Measurements from ENCODE around the gene TNFAIP3.
"Not testable (repeated sequence)": the region's sequence is repeated elsewhere in the genome, so short reads cannot be mapped to it uniquely, and the experiment has no call there.

Gene TNFAIP3

DNA sequence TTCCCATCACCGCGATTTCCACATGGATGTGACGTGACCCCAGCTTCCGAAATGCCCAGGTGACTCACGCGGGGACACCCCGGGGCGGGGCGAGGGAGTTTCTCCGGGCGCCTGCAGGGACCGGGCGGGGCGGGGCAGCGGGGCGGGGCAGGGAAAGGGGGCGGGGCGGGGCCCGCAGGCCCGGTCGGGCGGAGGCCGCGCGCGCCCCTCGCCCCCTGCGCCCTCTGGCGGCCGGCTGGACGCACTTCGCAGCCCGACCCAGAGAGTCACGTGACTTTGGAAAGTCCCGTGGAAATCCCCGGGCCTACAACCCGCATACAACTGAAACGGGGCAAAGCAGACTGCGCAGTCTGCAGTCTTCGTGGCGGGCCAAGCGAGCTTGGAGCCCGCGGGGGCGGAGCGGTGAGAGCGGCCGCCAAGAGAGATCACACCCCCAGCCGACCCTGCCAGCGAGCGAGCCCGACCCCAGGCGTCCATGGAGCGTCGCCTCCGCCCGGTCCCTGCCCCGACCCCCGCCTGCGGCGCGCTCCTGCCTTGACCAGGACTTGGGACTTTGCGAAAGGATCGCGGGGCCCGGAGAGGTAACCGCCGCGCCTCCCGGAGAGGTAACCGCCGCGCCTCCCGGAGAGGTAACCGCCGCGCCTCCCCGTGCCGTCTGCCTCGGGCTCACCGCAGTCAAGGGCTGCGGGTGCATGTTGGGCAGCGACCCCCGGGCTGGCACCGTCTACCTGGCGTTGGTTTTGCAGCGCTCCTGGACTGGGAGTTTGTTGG, at the start of gene TNFAIP3:
Gene TNFAIP3, plus strand, starts transcription at position 346 of the 771 bp plus-strand sequence. CDS start 3,969 bp downstream, outside the sequence.
- DNase-seq (ENCODE audit: low read depth in 3 of 3): peak; percentile 88 to 93 (median 91)

GRCh38 chr6:137818440-137818839, 48.6 kb upstream of the TNFAIP3 start:
- no peak for DNase-seq (ENCODE audit: low read depth in 3 of 3)

GRCh38 chr6:137819740-137820139, 47.3 kb upstream of the TNFAIP3 start:
- no peak for DNase-seq (ENCODE audit: low read depth in 3 of 3)

GRCh38 chr6:137820425-137820824, 46.6 kb upstream of the TNFAIP3 start:
- DNase-seq (ENCODE audit: low read depth in 3 of 3): no peak

DNA sequence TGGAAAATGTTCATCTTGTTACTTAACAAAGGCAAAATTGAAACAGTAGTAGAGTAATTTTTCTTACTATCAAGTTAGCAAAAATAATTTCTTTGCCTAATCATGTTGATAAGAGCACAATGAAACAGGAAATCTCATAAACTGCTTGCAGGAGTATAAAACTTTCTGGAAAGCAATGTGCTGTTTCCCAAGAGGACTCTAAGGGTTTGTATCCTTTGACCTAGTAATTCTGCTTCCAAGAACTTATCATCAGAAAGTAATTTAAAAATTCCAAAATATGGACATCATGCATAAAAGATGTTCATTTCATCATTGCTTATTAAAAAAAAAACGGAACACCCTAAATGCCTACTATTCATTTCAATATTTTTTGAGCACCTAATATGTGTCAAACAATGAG, 46.1 kb upstream of the TNFAIP3 start:
- DNase-seq (ENCODE audit: low read depth in 3 of 3): no peak

DNA sequence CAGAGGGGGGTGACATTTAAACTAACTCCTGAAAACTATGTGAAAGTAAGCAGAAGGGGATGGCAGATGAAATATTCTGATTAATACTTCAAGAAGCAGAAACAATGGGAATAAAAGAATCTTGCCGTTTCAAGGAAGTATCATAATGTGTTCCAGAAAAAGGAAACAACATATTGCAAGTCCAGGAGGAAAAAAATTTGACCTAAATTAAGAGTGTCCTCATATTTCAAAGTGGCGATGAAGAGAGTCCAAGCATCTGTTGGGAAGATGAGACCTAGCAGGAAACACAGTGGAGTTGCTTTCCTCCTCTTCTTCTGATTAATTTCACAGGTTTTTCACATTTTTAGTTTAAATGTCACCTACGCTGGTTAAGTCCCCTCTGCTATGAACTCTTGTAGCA, 45.6 kb upstream of the TNFAIP3 start:
- DNase-seq (ENCODE audit: low read depth in 3 of 3): no peak

- peak in 2 of 3 experiments; percentile 35 to 56 for DNase-seq (ENCODE audit: low read depth in 3 of 3)
Observed at GRCh38 chr6:137823826-137824555, 43.1 kb upstream of the TNFAIP3 start.

- no peak for DNase-seq (ENCODE audit: low read depth in 3 of 3)
Observed at GRCh38 chr6:137824556-137824879, 42.5 kb upstream of the TNFAIP3 start.

GRCh38 chr6:137824896-137825295, 42.2 kb upstream of the TNFAIP3 start:
- DNase-seq (ENCODE audit: low read depth in 3 of 3): no peak

- no peak for DNase-seq (ENCODE audit: low read depth in 3 of 3)
Observed at GRCh38 chr6:137827411-137827940, 39.6 kb upstream of the TNFAIP3 start.

- no peak for DNase-seq (ENCODE audit: low read depth in 3 of 3)
Observed at GRCh38 chr6:137827977-137828810, 38.9 kb upstream of the TNFAIP3 start.

DNA sequence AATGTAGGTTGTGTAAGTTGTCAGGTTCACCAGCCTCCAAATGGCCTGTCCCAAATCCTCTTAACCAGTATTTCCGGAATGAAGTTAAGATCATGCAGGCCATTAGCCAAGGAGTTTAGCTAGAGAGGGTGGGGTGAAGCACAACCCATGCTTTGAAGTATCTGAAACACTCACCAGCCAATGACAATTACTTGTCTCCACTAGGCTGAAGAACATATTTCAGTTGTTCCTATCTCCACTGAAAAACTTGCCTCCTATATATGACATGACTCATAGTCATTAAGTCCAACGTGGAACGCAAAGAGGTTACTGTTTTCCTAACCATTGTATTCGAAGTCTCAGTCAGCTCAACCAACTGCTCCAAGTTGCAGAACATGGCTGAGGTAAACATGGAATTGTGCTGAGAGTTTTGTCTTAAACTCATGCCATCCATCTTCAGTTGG, 37.4 kb upstream of the TNFAIP3 start:
- no peak for DNase-seq (ENCODE audit: low read depth in 3 of 3)

DNA sequence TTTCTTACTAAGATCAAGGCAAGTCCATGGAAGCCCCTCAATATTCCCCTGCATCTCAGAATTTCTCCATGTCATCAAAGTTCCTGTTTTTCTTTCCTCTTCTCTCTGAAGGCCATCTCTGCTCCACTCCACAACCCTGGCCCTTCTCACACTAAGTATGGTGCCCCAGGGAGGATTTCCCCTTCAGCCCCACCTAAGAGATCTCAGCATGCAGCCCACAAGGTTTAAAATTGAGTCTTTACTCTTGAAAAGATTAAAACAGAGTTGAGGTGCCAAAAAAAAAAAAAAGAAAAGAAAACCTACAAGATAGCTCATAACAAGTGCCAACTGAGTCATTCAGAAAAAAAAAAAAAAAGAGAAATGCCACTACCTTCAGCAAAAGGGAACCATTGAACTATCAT, 36.5 kb upstream of the TNFAIP3 start:
- DNase-seq (ENCODE audit: low read depth in 3 of 3): no peak

DNA sequence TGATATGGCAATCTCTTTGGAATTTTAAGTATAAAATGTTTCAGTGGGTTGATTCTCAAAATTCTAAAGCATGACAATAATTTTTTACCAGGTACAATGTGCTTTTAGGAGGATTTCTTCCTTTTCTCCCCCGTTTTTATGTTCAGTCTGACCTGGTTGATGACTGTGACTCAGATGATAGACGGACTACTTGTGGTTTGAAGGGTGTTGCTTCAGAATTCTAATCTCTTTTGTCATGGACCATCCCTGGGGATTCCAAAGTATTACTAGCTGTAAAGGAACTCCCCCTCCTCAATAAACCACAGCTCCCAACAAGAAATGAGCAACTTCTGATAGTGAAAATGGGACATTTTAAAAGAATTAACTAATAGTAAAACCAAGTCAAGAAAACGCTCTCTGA, 34.9 kb upstream of the TNFAIP3 start:
- no peak for DNase-seq (ENCODE audit: low read depth in 3 of 3)

GRCh38 chr6:137834508-137834907, 32.6 kb upstream of the TNFAIP3 start:
- no peak for DNase-seq (ENCODE audit: low read depth in 3 of 3)

GRCh38 chr6:137836788-137837187, 30.3 kb upstream of the TNFAIP3 start:
- DNase-seq (ENCODE audit: low read depth in 3 of 3): no peak

- not testable (repeated sequence) for DNase-seq (ENCODE audit: low read depth in 3 of 3)
Observed at GRCh38 chr6:137838090-137838489, 29.0 kb upstream of the TNFAIP3 start.

GRCh38 chr6:137838597-137838996, 28.5 kb upstream of the TNFAIP3 start:
- not testable (repeated sequence) for DNase-seq (ENCODE audit: low read depth in 3 of 3)

DNA sequence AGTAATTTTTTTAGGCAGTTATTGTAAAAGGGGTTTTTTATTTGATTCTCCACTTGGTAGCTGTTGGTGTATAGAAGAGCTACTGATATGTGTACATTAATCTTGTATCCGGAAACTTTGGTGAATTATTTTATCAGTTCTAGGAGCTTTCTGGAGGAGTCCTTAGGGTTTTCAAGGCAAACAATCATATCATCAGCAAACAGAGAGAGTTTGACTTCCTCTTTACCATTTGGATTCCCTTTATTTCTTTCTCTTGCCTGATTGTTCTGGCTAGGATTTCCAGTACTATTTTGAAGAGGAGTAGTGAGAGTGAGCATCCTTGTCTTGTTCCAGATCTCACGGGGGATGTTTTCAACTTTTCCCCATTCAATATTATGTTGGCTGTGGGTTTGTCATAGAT, 28.0 kb upstream of the TNFAIP3 start:
- no peak for DNase-seq (ENCODE audit: low read depth in 3 of 3)

DNA sequence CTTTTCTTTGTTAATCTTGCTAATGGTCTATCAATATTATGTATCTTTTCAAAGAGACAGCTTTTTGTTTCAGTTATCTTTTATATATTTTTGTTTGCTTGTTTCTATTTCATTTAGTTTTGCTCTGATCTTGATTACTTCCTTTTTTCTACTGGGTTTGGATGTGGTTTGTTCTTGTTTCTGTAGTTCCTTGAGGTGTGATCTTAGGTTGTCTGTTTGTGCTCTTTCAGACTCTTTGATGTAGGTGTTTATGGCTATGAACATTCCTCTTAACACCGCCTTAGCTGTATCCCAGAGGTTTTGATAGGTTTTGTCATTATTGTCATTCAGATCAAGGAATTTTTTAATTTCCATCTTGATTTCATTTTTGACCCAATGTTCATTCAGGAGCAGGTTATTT, 26.8 kb upstream of the TNFAIP3 start:
- DNase-seq (ENCODE audit: low read depth in 3 of 3): no peak

DNA sequence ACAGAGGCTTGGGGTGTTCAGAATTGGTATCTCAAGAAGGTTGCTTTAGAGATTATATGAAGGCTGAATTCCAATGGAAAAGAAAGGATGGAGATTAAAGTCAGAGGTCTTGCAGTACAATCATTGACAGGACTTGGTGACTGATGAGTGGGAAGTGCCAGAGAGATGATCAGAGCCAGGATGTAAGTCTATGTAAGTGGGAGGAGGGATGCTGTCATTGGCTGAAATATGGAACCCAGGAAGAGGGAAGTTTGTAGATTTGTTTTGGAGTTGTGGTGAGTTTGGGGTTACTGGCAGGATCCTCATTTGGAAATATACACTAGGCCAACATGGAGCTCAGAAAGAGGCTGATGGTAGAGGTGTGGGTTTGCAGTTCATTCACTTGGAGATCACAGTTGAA, 23.8 kb upstream of the TNFAIP3 start:
- DNase-seq (ENCODE audit: low read depth in 3 of 3): no peak

GRCh38 chr6:137844327-137844726, 22.7 kb upstream of the TNFAIP3 start:
- not testable (repeated sequence) for DNase-seq (ENCODE audit: low read depth in 3 of 3)

All from stimulated activated CD4-positive, alpha-beta T cell treated with anti-CD3 and anti-CD28 coated beads, TNF-alpha, amount 100 ng/mL, for 4 hours (primary cell).